GM12878 (cell line): ENCODE measurements around the gene TFB1M. TPM values are rescaled to one million over a fixed set of nuclear protein-coding genes. Genes with fewer than 3 reads are reported as not detected.
"Not testable (repeated sequence)": the region's sequence is repeated elsewhere in the genome, so short reads cannot be mapped to it uniquely, and the experiment has no call there.

Source experiments
- ATAC-seq: fragments of 200-7000 bp; cut with Tn5 transposase; 3 replicates; pipeline ENCODE4 v1.9.1; 2020; ENCODE audit warnings: mild to moderate bottlenecking, moderate library complexity
- BruUV-seq: library from RNA; stranded (reverse); fragments of 400-500 nt; replicated peaks from 2 replicates; lab custom pipeline; 2021; lab: Mats Ljungman, UMichigan
- CTCF ChIA-PET: fragments of 300-600 bp; sonication (Branson Sonifier 250); formaldehyde crosslinking; extraction: SDS; loops from one replicate; lab custom pipeline; 2021; ENCODE audit warnings: inconsistent platforms; lab: Yijun Ruan, JAX
- POLR2A ChIA-PET: fragments of 350-600 bp; formaldehyde crosslinking; extraction: SDS; loops from one replicate; lab custom pipeline; 2021; ENCODE audit warnings: inconsistent platforms; lab: Charles Lee
- RAD21 ChIA-PET: fragments of 300-600 bp; sonication (Branson Sonifier 250); formaldehyde crosslinking; loops from one replicate; lab custom pipeline; 2023; ENCODE audit warnings: antibody characterized with exemption; ENCODE audit not compliant: unreplicated experiment; lab: Charles Lee
- SMC1A ChIA-PET: fragments of 300-600 bp; sonication (Branson Sonifier 250); formaldehyde crosslinking; loops from one replicate; lab custom pipeline; 2023; ENCODE audit not compliant: unreplicated experiment, uncharacterized antibody; lab: Charles Lee
- DNase-seq: peaks from one replicate; pipeline ENCODE4 v3.0.0-alpha.2; 2011; ENCODE audit warnings: low read depth, low spot score
- FAIRE-seq: peaks from 3 replicates; lab custom pipeline; 2011; peaks lifted over from hg19 to GRCh38; lab: Jason Lieb, UNC
- H2AFZ ChIP-seq: 2 replicates; pipeline ENCODE4 v1.6.0; 2011; ENCODE audit warnings: low read depth, low read length, control low read depth; ENCODE audit not compliant: control insufficient read depth
- H3K27ac ChIP-seq: 2 replicates; pipeline ENCODE4 v1.5.1; 2011; ENCODE audit warnings: control low read depth; ENCODE audit not compliant: control insufficient read depth, insufficient read depth
- H3K27me3 ChIP-seq, 2 experiments: replicated peaks in 1 of 2; 2 replicates each; pipeline versions ENCODE4 v1.6.0 to v1.6.1; 2011; ENCODE audit warnings: low read length in 1 of 2; ENCODE audit not compliant: control insufficient read depth in 2 of 2, insufficient read depth in 2 of 2
- H3K36me3 ChIP-seq, 2 experiments: 2 replicates each; pipeline ENCODE4 v1.5.1; 2011; ENCODE audit warnings: low read length in 1 of 2; ENCODE audit not compliant: control insufficient read depth in 2 of 2, insufficient read depth in 2 of 2
- H3K4me1 ChIP-seq: 2 replicates; pipeline ENCODE4 v1.6.1; 2011; ENCODE audit warnings: mild to moderate bottlenecking, low read length, moderate library complexity, mixed read lengths; ENCODE audit not compliant: control insufficient read depth, insufficient read depth
- H3K4me2 ChIP-seq: 2 replicates; pipeline ENCODE4 v1.6.0; 2011; ENCODE audit warnings: control low read depth; ENCODE audit not compliant: control insufficient read depth, insufficient read depth
- H3K4me3 ChIP-seq: fragments of 200-600 bp; sonication (generic); 2 replicates; pipeline ENCODE4 v1.5.1; 2016
- H3K79me2 ChIP-seq: 2 replicates; pipeline ENCODE4 v1.6.0; 2011; ENCODE audit warnings: low read length; ENCODE audit not compliant: control insufficient read depth, insufficient read depth
- H3K9ac ChIP-seq: 2 replicates; pipeline ENCODE4 v1.8.0; 2011; ENCODE audit warnings: low read length, control low read depth, mixed read lengths; ENCODE audit not compliant: control insufficient read depth, insufficient read depth
- H3K9me3 ChIP-seq: replicated peaks from 3 replicates; pipeline ENCODE4 v1.5.1; 2011; ENCODE audit warnings: mild to moderate bottlenecking, low read length; ENCODE audit not compliant: control insufficient read depth, insufficient read depth
- H4K20me1 ChIP-seq: 2 replicates; pipeline ENCODE4 v1.6.0; 2011; ENCODE audit not compliant: control insufficient read depth, insufficient read depth
- PAX5 ChIP-seq: IDR thresholded peaks from 2 replicates; pipeline ENCODE4 v1.6.1; 2011; ENCODE audit warnings: low read depth, low read length, borderline replicate concordance
- WGBS: methylation state at CpG from one replicate; pipeline ENCODE4 v1.1.6; 2016; ENCODE audit warnings: low lambda C conversion rate; ENCODE audit not compliant: insufficient replicate concordance, insufficient coverage; ENCODE audit errors: missing lambda C conversion rate; 5-methylcytosine and 5-hydroxymethylcytosine counted together
- in situ Hi-C: fragments of 300-500 bp; cut with MboI; formaldehyde crosslinking; loops from 9 replicates; pipeline ENCODE4 v1.14.3; 2018; ENCODE audit warnings: mixed read lengths
- intact Hi-C: fragments of 100-400 bp; cut with micrococcal nuclease; formaldehyde crosslinking; loops from one replicate; pipeline ENCODE4 v1.14.2; 2022; ENCODE audit not compliant: unreplicated experiment
- polyA plus RNA-seq, 11 experiments: library from polyadenylated mRNA; depleted of rRNA in 4 of 11; unstranded in 6 of 11; stranded (reverse) in 5 of 11; fragments of >200 nt; fragmentation: Nextera tagmentation in 4 of 11; fragmentation: Illumina TruSeq in 1 of 11; extraction: Ambion mirVana in 4 of 11; extraction: Trizol in 1 of 11; gene quantifications; 1 replicate in 1 of 11; 2 replicates in 10 of 11; pipeline versions ENCODE4 v1.2.1 to v1.2.3, GENCODE V29; 2011 to 2016; ENCODE audit warnings: inconsistent platforms in 2 of 11, missing spikeins in 2 of 11, low read depth in 1 of 11
- total RNA-seq, 4 experiments: library from RNA; depleted of rRNA in 3 of 4; stranded (reverse); fragments of >200 nt in 3 of 4; fragmentation: Illumina TruSeq in 1 of 4; extraction: Trizol in 1 of 4; gene quantifications; 2 replicates each; pipeline versions ENCODE4 v1.2.1 to v1.2.3, GENCODE V29; 2013 to 2021

The TFB1M gene
- total and polyA plus RNA-seq, 10 of the 15 experiments (the other 5 are each of a cell fraction or from before 2014, with no cell fraction given) = 29.9 to 117 (median 41.3) TPM

DNA sequence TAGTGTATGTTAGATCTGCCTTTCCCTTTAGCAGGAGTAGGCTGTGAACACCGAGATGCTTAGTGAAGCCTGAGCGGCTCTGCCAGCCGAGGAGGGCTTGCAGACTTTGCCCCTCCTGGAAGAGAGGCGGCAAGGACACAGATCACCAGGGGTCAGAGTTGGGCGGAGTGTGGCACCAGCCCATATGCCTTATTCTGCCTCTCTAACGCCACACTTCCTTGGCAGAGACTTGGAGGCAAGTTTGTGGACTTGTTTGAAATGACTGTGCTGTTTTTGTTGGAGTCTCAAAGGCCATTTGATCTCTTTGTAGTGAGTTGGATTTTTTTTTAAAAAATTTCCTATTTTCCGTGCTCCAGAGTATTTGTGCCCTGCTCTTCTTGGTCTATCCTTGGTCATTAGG is 95.0 kb downstream of the TFB1M start:
- ChIA-PET SMC1A (interaction anchor here (0.5 to 1.8 kb wide), 3 partner anchors 29 to 411 kb away, joined by 3 to 5 read pairs (median 4); no protein-coding TSS in a partner anchor), CTCF (no interaction called here), POLR2A (interaction anchor here (0.5 kb wide), 1 partner anchor 34 kb away, joined by 3 read pairs; no protein-coding TSS in a partner anchor), RAD21 (no interaction called here)
- Histone ChIP-seq H3K4me2 (no peak overlapping the region), H3K4me3 (no peak overlapping the region), H3K9ac (no peak overlapping the region), H2AFZ (no peak overlapping the region), H3K9me3 (no peaks in the 10 kb centered on the region), H4K20me1 (no peaks in the 10 kb centered on the region; the same call in 1 of the 2 replicates), H3K27ac (no peak overlapping the region), H3K36me3 (no peaks in the 10 kb centered on the region; a peak in 2 of 4 replicates), H3K79me2 (no peaks in the 10 kb centered on the region), H3K27me3 (no peaks in the 10 kb centered on the region)
- intact Hi-C loops (no loop called here), in situ Hi-C loops (no loop called here)
- DNase-seq (no peak), ATAC-seq (no peak), FAIRE-seq (no peak)
- whole genome bisulfite sequencing = 99% methylated on average over 7 of the region's 7 CpGs
- BruUV-seq = TSS peak; percentile 4
- no peak for TF ChIP-seq PAX5
- TF ChIP-seq, all 136 proteins: peak for 0
- H3K4me1 ChIP-seq = peaks cover 6% of the 10 kb centered on the region

DNA sequence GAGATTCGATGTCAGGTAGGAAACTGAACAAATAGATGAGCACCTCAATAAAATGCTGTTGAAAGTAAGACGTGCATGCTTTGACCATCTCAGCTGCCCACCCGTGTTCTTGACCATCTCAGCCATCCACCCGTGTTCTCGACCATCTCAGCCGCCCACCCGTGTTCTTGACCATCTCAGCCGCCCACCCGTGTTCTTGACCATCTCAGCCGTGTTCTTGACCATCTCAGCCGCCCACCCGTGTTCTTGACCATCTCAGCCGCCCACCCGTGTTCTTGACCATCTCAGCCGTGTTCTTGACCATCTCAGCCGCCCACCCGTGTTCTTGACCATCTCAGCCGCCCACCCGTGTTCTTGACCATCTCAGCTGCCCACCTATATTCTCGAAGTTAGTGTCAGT is 95.6 kb downstream of the TFB1M start:
- H3K27me3 ChIP-seq, H3K9ac ChIP-seq, H3K36me3 ChIP-seq, H3K79me2 ChIP-seq, DNase-seq, H3K4me3 ChIP-seq, H3K4me1 ChIP-seq, FAIRE-seq, RAD21 ChIA-PET, H2AFZ ChIP-seq, POLR2A ChIA-PET, intact Hi-C loops, H3K9me3 ChIP-seq, CTCF ChIA-PET, H3K4me2 ChIP-seq, H4K20me1 ChIP-seq, ATAC-seq, BruUV-seq, in situ Hi-C loops, H3K27ac ChIP-seq: not testable (repeated sequence)
- SMC1A ChIA-PET = interaction anchor here (1.1 to 1.8 kb wide), 2 partner anchors 29 to 32 kb away, joined by 4 to 5 read pairs; no protein-coding TSS in a partner anchor
- 78% methylated on average over 15 of the region's 20 CpGs for WGBS
